H9 (cell line): ENCODE data around the gene HECTD2. TPM values are rescaled to one million over a fixed set of nuclear protein-coding genes. Genes with fewer than 3 reads are reported as not detected.
A peak's percentile ranks its signal among the peaks of the same experiment; 100 is the strongest.

ENCODE experiments used
- DNase-seq: peaks from one replicate; pipeline ENCODE4 v3.0.0-alpha.2; 2017
- H2AFZ ChIP-seq: one replicate; pipeline ENCODE4 v1.6.1; 2013; ENCODE audit warnings: mild to moderate bottlenecking, low read length, control low read depth, moderate library complexity
- H2AK5ac ChIP-seq: 2 replicates; pipeline ENCODE4 v1.6.1; 2013; ENCODE audit warnings: low read length, control low read depth, mixed read lengths; ENCODE audit not compliant: insufficient read length
- H2BK120ac ChIP-seq: one replicate; pipeline ENCODE4 v1.6.1; 2013; ENCODE audit warnings: low read depth, mild to moderate bottlenecking, low read length, control low read depth, inconsistent platforms; ENCODE audit not compliant: poor library complexity, severe bottlenecking
- H2BK12ac ChIP-seq: 2 replicates; pipeline ENCODE4 v1.6.1; 2013; ENCODE audit warnings: low read length, control low read depth, mixed read lengths, low read depth; ENCODE audit not compliant: insufficient read length
- H2BK15ac ChIP-seq: 2 replicates; pipeline ENCODE4 v1.6.1; 2013; ENCODE audit warnings: low read depth, low read length, control low read depth
- H2BK20ac ChIP-seq: one replicate; pipeline ENCODE4 v1.6.1; 2013; ENCODE audit warnings: low read depth, mild to moderate bottlenecking, low read length, control low read depth, inconsistent platforms; ENCODE audit not compliant: poor library complexity, severe bottlenecking
- H2BK5ac ChIP-seq: 2 replicates; pipeline ENCODE4 v1.6.1; 2013; ENCODE audit warnings: low read length, control low read depth, mixed read lengths; ENCODE audit not compliant: insufficient read length
- H3K14ac ChIP-seq: 2 replicates; pipeline ENCODE4 v1.6.1; 2013; ENCODE audit warnings: low read length, control low read depth; ENCODE audit not compliant: insufficient read depth
- H3K18ac ChIP-seq: 2 replicates; pipeline ENCODE4 v1.6.1; 2013; ENCODE audit warnings: low read depth, mild to moderate bottlenecking, mixed read lengths, low read length, control low read depth; ENCODE audit not compliant: insufficient read length
- H3K23ac ChIP-seq: 2 replicates; pipeline ENCODE4 v1.6.1; 2013; ENCODE audit warnings: low read length, control low read depth, mixed read lengths, low read depth; ENCODE audit not compliant: insufficient read length
- H3K23me2 ChIP-seq: 2 replicates; pipeline ENCODE4 v1.6.1; 2013; ENCODE audit warnings: low read depth, mild to moderate bottlenecking, mixed read lengths, low read length, control low read depth; ENCODE audit not compliant: insufficient read length, poor library complexity, severe bottlenecking
- H3K27ac ChIP-seq: 2 replicates; pipeline ENCODE4 v1.5.1; 2013; ENCODE audit warnings: low read length, control low read depth, mixed read lengths, low read depth; ENCODE audit not compliant: insufficient read length
- H3K27me3 ChIP-seq: 2 replicates; pipeline ENCODE4 v1.6.1; 2013; ENCODE audit warnings: low read length, control low read depth, inconsistent platforms; ENCODE audit not compliant: insufficient read depth
- H3K4ac ChIP-seq: 2 replicates; pipeline ENCODE4 v1.6.1; 2013; ENCODE audit warnings: low read depth, mild to moderate bottlenecking, control low read depth, inconsistent platforms, low read length, moderate library complexity
- H3K4me1 ChIP-seq: 2 replicates; pipeline ENCODE4 v1.6.1; 2013; ENCODE audit warnings: low read length, control low read depth, inconsistent platforms; ENCODE audit not compliant: insufficient read depth
- H3K4me2 ChIP-seq: 2 replicates; pipeline ENCODE4 v1.6.1; 2013; ENCODE audit warnings: low read length, control low read depth, mixed read lengths; ENCODE audit not compliant: insufficient read length, insufficient read depth
- H3K56ac ChIP-seq: 2 replicates; pipeline ENCODE4 v1.6.1; 2013; ENCODE audit warnings: low read depth, mild to moderate bottlenecking, mixed read lengths, low read length, control low read depth; ENCODE audit not compliant: insufficient read length
- H3K79me1 ChIP-seq: 2 replicates; pipeline ENCODE4 v1.6.1; 2013; ENCODE audit warnings: low read depth, mild to moderate bottlenecking, moderate library complexity, low read length, control low read depth, inconsistent platforms; ENCODE audit not compliant: insufficient read depth, poor library complexity, severe bottlenecking
- H3K79me2 ChIP-seq: 2 replicates; pipeline ENCODE4 v1.6.1; 2013; ENCODE audit warnings: low read length, control low read depth, inconsistent platforms; ENCODE audit not compliant: insufficient read depth
- H3K9ac ChIP-seq: 2 replicates; pipeline ENCODE4 v1.6.1; 2013; ENCODE audit warnings: low read length, control low read depth, mixed read lengths; ENCODE audit not compliant: insufficient read length; ENCODE audit errors: extremely low read depth
- H3K9me3 ChIP-seq: one replicate; pipeline ENCODE4 v1.6.1; 2013; ENCODE audit warnings: low read depth, low read length, inconsistent platforms; ENCODE audit not compliant: control insufficient read depth
- H3T11ph ChIP-seq: one replicate; pipeline ENCODE4 v1.6.1; 2013; ENCODE audit warnings: mild to moderate bottlenecking, low read length, control low read depth, inconsistent platforms
- H4K20me1 ChIP-seq: one replicate; pipeline ENCODE4 v1.6.1; 2013; ENCODE audit not compliant: control insufficient read depth, insufficient read length, insufficient read depth
- H4K5ac ChIP-seq: 2 replicates; pipeline ENCODE4 v1.6.1; 2013; ENCODE audit warnings: low read depth, mild to moderate bottlenecking, mixed read lengths, low read length, control low read depth; ENCODE audit not compliant: insufficient read length
- H4K8ac ChIP-seq: replicated peaks from 2 replicates; pipeline ENCODE4 v1.6.1; 2013; ENCODE audit warnings: low read length, control low read depth, mixed read lengths, low read depth; ENCODE audit not compliant: insufficient read length
- H4K91ac ChIP-seq: 2 replicates; pipeline ENCODE4 v1.6.1; 2013; ENCODE audit warnings: low read depth, mild to moderate bottlenecking, moderate library complexity, mixed read lengths, low read length, control low read depth; ENCODE audit not compliant: insufficient read length
- H3K27ac Mint-ChIP-seq, 3 experiments: 2 replicates in 2 of 3; 3 replicates in 1 of 3; pipeline ENCODE4 v1.8.0; 2020 to 2021; ENCODE audit warnings: mixed read lengths in 3 of 3, mild to moderate bottlenecking in 1 of 3, moderate library complexity in 1 of 3
- H3K27me3 Mint-ChIP-seq: 2 replicates; pipeline ENCODE4 v1.8.0; 2021; ENCODE audit warnings: low read depth, mild to moderate bottlenecking, moderate library complexity, mixed read lengths
- H3K36me3 Mint-ChIP-seq, 3 experiments: 2 replicates in 2 of 3; 3 replicates in 1 of 3; pipeline ENCODE4 v1.8.0; 2020 to 2021; ENCODE audit warnings: low read depth in 3 of 3, mixed read lengths in 3 of 3; ENCODE audit not compliant: insufficient read depth in 1 of 3
- H3K4me1 Mint-ChIP-seq, 2 experiments: 2 replicates each; pipeline ENCODE4 v1.8.0; 2020; ENCODE audit warnings: mixed read lengths in 2 of 2
- H3K4me3 Mint-ChIP-seq, 2 experiments: 2 replicates in 1 of 2; 3 replicates in 1 of 2; pipeline ENCODE4 v1.8.0; 2020 to 2021; ENCODE audit warnings: mild to moderate bottlenecking in 2 of 2, mixed read lengths in 2 of 2, moderate library complexity in 1 of 2
- H3K9me3 Mint-ChIP-seq, 2 experiments: 2 replicates in 1 of 2; 3 replicates in 1 of 2; pipeline ENCODE4 v1.8.0; 2020; ENCODE audit warnings: mild to moderate bottlenecking in 2 of 2, mixed read lengths in 2 of 2, moderate library complexity in 1 of 2
- CTCF ChIP-seq: fragments of 200-600 bp; sonication (generic); conservative IDR thresholded peaks from 3 replicates; pipeline ENCODE4 v1.8.0; 2021; ENCODE audit warnings: antibody characterized with exemption, mild to moderate bottlenecking
- WGBS: extraction: QIAGEN DNeasy Blood & Tissue Kit; methylation state at CpG from one replicate; pipeline ENCODE4 v1.1.7; 2013; ENCODE audit warnings: missing lambda C conversion rate, low lambda C conversion rate, mixed read lengths; ENCODE audit not compliant: insufficient read length; ENCODE audit errors: extremely low coverage; 5-methylcytosine and 5-hydroxymethylcytosine counted together
- total RNA-seq: library from RNA; stranded (reverse); gene quantifications from 2 replicates; pipeline ENCODE4 v1.2.1, GENCODE V29; 2021

HECTD2 gene
- total RNA-seq, 1 experiment from 2014 or later = 13.4 TPM

- Histone ChIP-seq H4K5ac (no peak overlapping the region), H4K20me1 (no peaks in the 10 kb centered on the region), H3K9ac (no peak overlapping the region), H3K9me3 (no peaks in the 10 kb centered on the region), H3K27ac (no peak overlapping the region), H3K23ac (no peak overlapping the region), H3K56ac (no peak overlapping the region), H2BK12ac (no peak overlapping the region), H2AK5ac (no peak overlapping the region), H2AFZ (no peak overlapping the region), H3K14ac (no peak overlapping the region), H3K4me2 (no peak overlapping the region), H2BK5ac (no peak overlapping the region), H4K91ac (no peak overlapping the region), H3K27me3 (no peaks in the 10 kb centered on the region), H2BK120ac (no peak overlapping the region), H3K79me2 (no peaks in the 10 kb centered on the region), H3K4me1 (no peaks in the 10 kb centered on the region), H3T11ph (no peak overlapping the region), H4K8ac (no peak overlapping the region), H3K79me1 (no peaks in the 10 kb centered on the region), H3K18ac (no peak overlapping the region), H2BK15ac (no peak overlapping the region), H3K23me2 (no peaks in the 10 kb centered on the region), H3K4ac (no peak overlapping the region), H2BK20ac (no peak overlapping the region)
- WGBS = no CpG with 5 or more reads among the region's 6 CpGs
- TF ChIP-seq CTCF = no peak
- H3K27ac Mint-ChIP-seq = peak overlapping the region in 1 of 3 experiments; percentile 14; a peak in 2 of 7 replicates
- H3K9me3 Mint-ChIP-seq = peaks cover 7 to 17% of the 10 kb centered on the region in 2 experiments
- peaks cover 14 to 15% of the 10 kb centered on the region in 2 experiments for H3K4me1 Mint-ChIP-seq
- no peaks in the 10 kb centered on the region for H3K27me3 Mint-ChIP-seq
- no peak overlapping the region for H3K4me3 Mint-ChIP-seq
- peaks cover 15 to 19% (median 19%) of the 10 kb centered on the region in 3 experiments for H3K36me3 Mint-ChIP-seq
- DNase-seq = no peak
Measured at GRCh38 chr10:91444211-91445182, 34.4 kb downstream of the HECTD2 start.
